Prostate gland (tissue), 2 donors: ENCODE measurements around the gene ATG4D. TPM values are rescaled to one million over a fixed set of nuclear protein-coding genes. Genes with fewer than 3 reads are reported as not detected.

Source experiments
- DNase-seq: peaks from one replicate; pipeline ENCODE4 v3.0.0-alpha.2; 2019; ENCODE audit warnings: low spot score
- H3K27ac ChIP-seq, 2 donors: fragments of 200-600 bp; sonication (generic); 2 replicates each; pipeline ENCODE4 v1.5.1; 2017 to 2019
- H3K27me3 ChIP-seq: fragments of 200-600 bp; sonication (generic); replicated peaks from 2 replicates; pipeline ENCODE4 v1.5.1; 2019; ENCODE audit not compliant: insufficient read depth
- H3K36me3 ChIP-seq, 2 donors: fragments of 200-600 bp; sonication (generic); 1 replicate in 1 of 2; 2 replicates in 1 of 2; pipeline versions ENCODE4 v1.5.1 to v1.8.1; 2017 to 2019
- H3K4me1 ChIP-seq: fragments of 200-600 bp; sonication (generic); replicated peaks from 2 replicates; pipeline ENCODE4 v1.5.1; 2019
- H3K4me3 ChIP-seq, 2 donors: fragments of 200-600 bp; sonication (generic); 2 replicates each; pipeline ENCODE4 v1.5.1; 2017 to 2019
- H3K9me3 ChIP-seq: fragments of 200-600 bp; sonication (generic); 2 replicates; pipeline ENCODE4 v1.5.1; 2017
- POLR2A ChIP-seq: fragments of 450-650 bp; IDR thresholded peaks from one replicate; pipeline ENCODE4 v1.6.1; 2016; ENCODE audit warnings: antibody characterized with exemption, mild to moderate bottlenecking
- POLR2AphosphoS5 ChIP-seq: sonication (generic); formaldehyde crosslinking; IDR thresholded peaks from one replicate; pipeline ENCODE4 v1.6.1; 2017; ENCODE audit warnings: antibody characterized with exemption
- WGBS: methylation state at CpG from one replicate; pipeline ENCODE4 v1.1.5; 2018; 5-methylcytosine and 5-hydroxymethylcytosine counted together
- intact Hi-C: fragments of 100-400 bp; cut with DNase I; formaldehyde crosslinking; loops from one replicate; pipeline ENCODE4 v1.14.2; 2022
- total RNA-seq, 2 donors: library from RNA; depleted of rRNA; stranded (reverse); fragments of >200 nt; gene quantifications; one replicate each; pipeline ENCODE4 v1.1.0, GENCODE V29; 2016
- TF ChIP-seq, protein P1 (sequence below), 4 experiments: fragments of 200-600 bp in 2 of 4; fragments of 450-650 bp in 2 of 4; sonication (generic) in 2 of 4; IDR thresholded peaks; 1 replicate in 3 of 4; 2 replicates in 1 of 4; pipeline ENCODE4 v1.5.1; 2016 to 2019; ENCODE audit warnings: antibody characterized with exemption in 4 of 4, mild to moderate bottlenecking in 2 of 4, moderate library complexity in 2 of 4

The ATG4D gene
- total RNA-seq, 2 donors from 2014 or later = 36.3 to 57.9 TPM

DNA sequence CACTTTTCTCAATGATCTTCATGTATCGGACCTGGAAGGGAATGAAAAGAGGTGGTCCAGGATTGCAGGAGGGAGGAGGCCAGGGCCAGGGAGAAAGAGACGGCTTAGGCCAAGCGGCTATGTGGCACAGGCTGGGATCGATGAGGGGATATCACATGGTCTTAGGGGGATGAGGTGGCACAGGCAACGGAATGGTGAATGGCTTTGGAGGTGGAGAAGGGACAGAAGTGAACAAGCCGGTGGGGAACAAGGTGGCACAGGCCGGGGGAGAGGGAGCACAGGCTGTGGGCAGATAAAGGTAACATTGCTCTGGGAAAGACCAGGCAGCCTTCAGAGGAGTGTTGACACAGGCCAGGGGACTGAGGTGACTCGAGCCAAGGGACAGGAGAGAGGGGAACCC is 30.8 kb downstream of the ATG4D start:
- Histone ChIP-seq H3K27ac (no peak overlapping the region), H3K9me3 (no peaks in the 10 kb centered on the region), H3K4me3 (no peak overlapping the region), H3K4me1 (peaks cover 2% of the 10 kb centered on the region), H3K27me3 (no peaks in the 10 kb centered on the region), H3K36me3 (no peaks in the 10 kb centered on the region)
- WGBS = 86% methylated on average over 8 of the region's 8 CpGs
- intact Hi-C loops = no loop called here
- TF ChIP-seq POLR2A (no peak), POLR2AphosphoS5 (no peak)
- TF ChIP-seq, protein P1, sequence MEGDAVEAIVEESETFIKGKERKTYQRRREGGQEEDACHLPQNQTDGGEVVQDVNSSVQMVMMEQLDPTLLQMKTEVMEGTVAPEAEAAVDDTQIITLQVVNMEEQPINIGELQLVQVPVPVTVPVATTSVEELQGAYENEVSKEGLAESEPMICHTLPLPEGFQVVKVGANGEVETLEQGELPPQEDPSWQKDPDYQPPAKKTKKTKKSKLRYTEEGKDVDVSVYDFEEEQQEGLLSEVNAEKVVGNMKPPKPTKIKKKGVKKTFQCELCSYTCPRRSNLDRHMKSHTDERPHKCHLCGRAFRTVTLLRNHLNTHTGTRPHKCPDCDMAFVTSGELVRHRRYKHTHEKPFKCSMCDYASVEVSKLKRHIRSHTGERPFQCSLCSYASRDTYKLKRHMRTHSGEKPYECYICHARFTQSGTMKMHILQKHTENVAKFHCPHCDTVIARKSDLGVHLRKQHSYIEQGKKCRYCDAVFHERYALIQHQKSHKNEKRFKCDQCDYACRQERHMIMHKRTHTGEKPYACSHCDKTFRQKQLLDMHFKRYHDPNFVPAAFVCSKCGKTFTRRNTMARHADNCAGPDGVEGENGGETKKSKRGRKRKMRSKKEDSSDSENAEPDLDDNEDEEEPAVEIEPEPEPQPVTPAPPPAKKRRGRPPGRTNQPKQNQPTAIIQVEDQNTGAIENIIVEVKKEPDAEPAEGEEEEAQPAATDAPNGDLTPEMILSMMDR (IDR thresholded peaks at IDR 0.05) = no peak
- no peak for DNase-seq

DNA sequence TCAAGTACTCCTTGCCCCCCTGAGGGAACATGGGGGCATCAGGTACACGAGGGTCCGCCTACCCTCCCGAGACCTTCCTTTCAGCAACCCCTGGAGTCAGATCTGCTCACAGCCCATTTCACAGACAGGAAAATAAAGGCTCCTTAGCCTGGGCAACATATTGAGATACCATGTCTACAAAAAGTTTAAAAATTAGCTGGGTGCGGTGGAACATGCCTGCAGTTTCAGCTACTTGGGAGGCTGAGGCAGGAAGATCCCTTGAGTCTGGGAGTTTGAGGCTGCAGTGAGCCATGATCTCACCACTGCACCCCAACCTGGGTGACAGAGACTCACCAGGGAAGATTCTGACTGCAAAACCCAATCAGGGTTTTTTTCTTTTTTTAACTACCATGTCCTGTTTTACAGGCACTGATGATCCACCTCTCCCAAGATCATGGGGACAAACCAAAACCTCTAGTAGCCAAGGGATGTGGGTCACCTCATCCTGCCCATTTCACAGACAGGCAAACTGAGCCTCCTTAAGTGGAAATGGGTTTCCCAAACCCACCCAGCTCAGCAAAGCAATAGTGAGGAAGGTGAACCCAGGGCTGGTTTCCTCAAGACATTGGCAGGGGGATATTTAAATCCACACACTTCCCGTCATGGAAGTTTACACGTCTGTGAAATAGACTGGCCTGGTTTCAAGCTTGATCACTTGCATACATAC is 31.5 kb downstream of the ATG4D start:
- no peaks in the 10 kb centered on the region for H3K4me1 ChIP-seq
- TF ChIP-seq, protein P1 (IDR thresholded peaks at IDR 0.05) = no peak
- TF ChIP-seq POLR2A (no peak), POLR2AphosphoS5 (no peak)
- intact Hi-C loops = no loop called here
- WGBS = 86% methylated on average over 6 of the region's 6 CpGs
- H3K27me3 ChIP-seq = no peaks in the 10 kb centered on the region
- H3K4me3 ChIP-seq = no peak overlapping the region
- no peak overlapping the region for H3K27ac ChIP-seq
- no peak for DNase-seq
- no peaks in the 10 kb centered on the region for H3K9me3 ChIP-seq
- no peaks in the 10 kb centered on the region for H3K36me3 ChIP-seq

DNA sequence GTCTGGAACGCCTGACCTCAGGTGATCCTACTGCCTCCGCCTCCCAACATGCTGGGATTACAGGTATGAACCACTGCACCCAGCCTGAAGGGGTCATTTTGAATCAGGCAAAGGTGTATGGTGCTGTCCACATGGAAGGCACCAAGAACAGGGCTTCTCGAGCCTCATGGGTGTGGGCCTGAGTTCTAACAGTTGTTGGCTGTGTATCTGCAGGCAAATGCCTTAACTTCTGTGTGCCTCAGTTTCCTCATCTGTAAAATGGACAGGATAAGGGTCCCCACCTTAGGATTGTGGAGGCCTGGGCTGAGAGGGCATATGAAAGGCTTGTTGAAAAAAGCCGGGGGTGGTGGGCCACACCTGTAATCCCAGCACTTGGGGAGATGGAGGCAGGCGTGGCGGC is 34.2 kb downstream of the ATG4D start:
- H3K36me3 ChIP-seq = no peaks in the 10 kb centered on the region
- intact Hi-C loops = no loop called here
- no peak overlapping the region for H3K27ac ChIP-seq
- H3K4me3 ChIP-seq = no peak overlapping the region
- H3K9me3 ChIP-seq = no peaks in the 10 kb centered on the region
- 96% methylated on average over 6 of the region's 6 CpGs for WGBS
- DNase-seq = no peak
- no peaks in the 10 kb centered on the region for H3K4me1 ChIP-seq
- H3K27me3 ChIP-seq = no peaks in the 10 kb centered on the region
- TF ChIP-seq POLR2A (no peak), POLR2AphosphoS5 (no peak)
- TF ChIP-seq, protein P1 (IDR thresholded peaks at IDR 0.05) = no peak

DNA sequence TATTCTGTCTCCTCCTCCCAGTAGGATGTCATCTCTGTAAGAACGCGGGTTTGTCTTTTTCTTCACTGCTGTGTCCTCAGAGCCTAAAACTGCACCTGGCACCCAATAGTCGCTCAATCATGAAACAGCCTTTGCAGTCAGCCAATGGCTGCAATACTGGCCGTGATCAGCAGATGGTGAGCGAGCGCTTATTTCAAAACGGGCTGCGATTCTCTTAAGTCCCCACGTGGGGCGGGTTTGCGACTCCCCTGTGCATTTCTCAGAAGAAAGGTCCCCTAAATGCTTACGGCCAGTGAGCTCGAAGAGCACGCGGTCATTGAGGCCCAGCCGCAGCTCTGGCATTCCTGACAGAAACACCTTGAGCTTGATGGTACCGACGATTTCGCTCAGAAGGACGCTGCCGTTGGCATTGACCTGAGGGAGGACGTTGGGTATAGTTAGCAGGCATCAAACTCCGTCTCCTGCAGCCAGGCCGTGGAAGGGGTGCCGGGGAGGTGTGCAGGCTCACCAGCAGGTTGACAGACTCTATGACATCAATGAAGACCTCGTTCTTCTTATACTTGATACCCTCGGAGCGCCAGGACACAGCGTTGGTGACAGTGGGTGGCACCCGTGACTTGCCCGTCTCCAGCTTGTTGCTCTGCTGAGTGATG is 37.4 kb downstream of the ATG4D start:
- H3K4me1 ChIP-seq = no peaks in the 10 kb centered on the region
- peak; percentile 85 for DNase-seq
- H3K4me3 ChIP-seq = no peak overlapping the region
- intact Hi-C loops = loop anchor here (1.0 kb wide), 1 partner anchor 63 kb away; no protein-coding TSS in a partner anchor
- H3K9me3 ChIP-seq = no peaks in the 10 kb centered on the region
- TF ChIP-seq POLR2AphosphoS5 = peak; percentile 77
- TF ChIP-seq, protein P1 (IDR thresholded peaks at IDR 0.05) = peak; percentile 96 to 99 (median 98)
- TF ChIP-seq POLR2A = no peak
- no peaks in the 10 kb centered on the region for H3K36me3 ChIP-seq
- 24% methylated on average over 31 of the region's 31 CpGs for WGBS
- H3K27me3 ChIP-seq = no peaks in the 10 kb centered on the region
- H3K27ac ChIP-seq = no peak overlapping the region

DNA sequence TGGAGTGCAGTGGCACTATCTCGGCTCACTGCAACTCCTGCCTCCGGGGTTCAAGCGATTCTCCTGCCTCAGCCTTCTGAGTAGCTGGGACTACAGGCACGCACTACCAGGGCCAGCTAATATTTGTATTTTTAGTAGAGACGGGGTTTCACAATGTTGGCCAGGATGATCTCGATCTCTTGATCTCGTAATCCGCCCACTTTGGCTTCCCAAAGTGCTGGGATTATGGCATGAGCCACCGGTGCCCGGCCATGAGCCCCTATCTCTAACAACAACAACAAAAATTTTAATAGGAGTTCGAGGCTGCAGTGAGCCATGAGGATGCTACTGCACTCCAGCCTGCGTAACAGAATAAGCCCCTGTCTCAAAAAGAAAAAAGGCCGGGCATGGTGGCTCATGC is 38.4 kb downstream of the ATG4D start:
- WGBS = 87% methylated on average over 13 of the region's 13 CpGs
- TF ChIP-seq, protein P1 (IDR thresholded peaks at IDR 0.05) = no peak
- no peak for TF ChIP-seq POLR2AphosphoS5
- no peak for TF ChIP-seq POLR2A
- H3K4me1 ChIP-seq = no peaks in the 10 kb centered on the region
- intact Hi-C loops = no loop called here
- no peaks in the 10 kb centered on the region for H3K36me3 ChIP-seq
- H3K9me3 ChIP-seq = no peaks in the 10 kb centered on the region
- no peaks in the 10 kb centered on the region for H3K27me3 ChIP-seq
- DNase-seq = no peak
- no peak overlapping the region for H3K27ac ChIP-seq
- no peak overlapping the region for H3K4me3 ChIP-seq
